CD14-positive monocyte (primary cell): ENCODE measurements around the gene FARP1. TPM values are rescaled to one million over a fixed set of nuclear protein-coding genes. Genes with fewer than 3 reads are reported as not detected.

Experiments
- DNase-seq, 3 donors: peaks; one replicate each; pipeline ENCODE4 v3.0.0-alpha.2; 2011 to 2022
- H2AFZ ChIP-seq: 2 replicates; pipeline ENCODE4 v1.6.0; 2012; ENCODE audit warnings: mild to moderate bottlenecking, low read depth, low read length, inconsistent platforms; ENCODE audit not compliant: insufficient read depth, poor library complexity, severe bottlenecking
- H3K27ac ChIP-seq, 2 donors: 1 replicate in 1 of 2; 2 replicates in 1 of 2; pipeline ENCODE4 v1.5.1; 2012 to 2013; ENCODE audit warnings: low read length in 2 of 2, control low read depth in 1 of 2, inconsistent platforms in 1 of 2, low read depth in 1 of 2, mild to moderate bottlenecking in 1 of 2
- H3K27me3 ChIP-seq, 2 donors: one replicate each; pipeline versions ENCODE4 v1.6.0 to v1.6.1; 2011 to 2013; ENCODE audit warnings: low read length in 2 of 2; ENCODE audit not compliant: control insufficient read depth in 2 of 2, insufficient read depth in 2 of 2
- H3K36me3 ChIP-seq, 2 donors: replicated peaks in 1 of 2; 1 replicate in 1 of 2; 2 replicates in 1 of 2; pipeline versions ENCODE4 v1.5.1 to v1.6.1; 2012 to 2013; ENCODE audit warnings: low read length in 2 of 2, control low read depth in 1 of 2, inconsistent platforms in 1 of 2, mild to moderate bottlenecking in 1 of 2; ENCODE audit not compliant: insufficient read depth in 2 of 2, control insufficient read depth in 1 of 2
- H3K4me1 ChIP-seq, 2 donors: 1 replicate in 1 of 2; 2 replicates in 1 of 2; pipeline versions ENCODE4 v1.5.1 to v1.6.1; 2012 to 2013; ENCODE audit warnings: low read length in 2 of 2, control low read depth in 1 of 2, inconsistent platforms in 1 of 2, mild to moderate bottlenecking in 1 of 2, moderate library complexity in 1 of 2; ENCODE audit not compliant: insufficient read depth in 2 of 2, control insufficient read depth in 1 of 2
- H3K4me2 ChIP-seq: replicated peaks from 2 replicates; pipeline ENCODE3; 2012; ENCODE audit warnings: low read length, moderate library complexity, mild to moderate bottlenecking; ENCODE audit not compliant: poor library complexity, severe bottlenecking; ENCODE audit errors: extremely low read depth
- H3K4me3 ChIP-seq, 3 experiments: fragments of 200-600 bp in 1 of 3; sonication (generic) in 1 of 3; replicated peaks in 1 of 3; 1 replicate in 2 of 3; 2 replicates in 1 of 3; pipeline ENCODE4 v1.5.1; 2011 to 2013; ENCODE audit warnings: low read length in 3 of 3, mild to moderate bottlenecking in 3 of 3, control low read depth in 2 of 3, low read depth in 2 of 3, inconsistent platforms in 1 of 3, moderate library complexity in 1 of 3
- H3K79me2 ChIP-seq: 2 replicates; pipeline ENCODE4 v1.6.0; 2012; ENCODE audit warnings: mild to moderate bottlenecking, control low read depth, inconsistent platforms, low read length, moderate library complexity; ENCODE audit not compliant: insufficient read depth
- H3K9ac ChIP-seq: 2 replicates; pipeline ENCODE4 v1.6.0; 2017; ENCODE audit warnings: low read length, mild to moderate bottlenecking; ENCODE audit not compliant: insufficient read depth, poor library complexity, severe bottlenecking
- H3K9me3 ChIP-seq, 2 donors: replicated peaks in 1 of 2; 1 replicate in 1 of 2; 2 replicates in 1 of 2; pipeline versions ENCODE4 v1.5.1 to v1.6.1; 2012 to 2013; ENCODE audit warnings: low read length in 2 of 2, control low read depth in 1 of 2; ENCODE audit not compliant: control insufficient read depth in 1 of 2, insufficient read depth in 1 of 2
- H4K20me1 ChIP-seq: 2 replicates; pipeline ENCODE4 v1.6.0; 2012; ENCODE audit warnings: mild to moderate bottlenecking, low read length, control low read depth, moderate library complexity; ENCODE audit not compliant: insufficient read depth
- H3K27ac Mint-ChIP-seq, 7 donors: one replicate each; pipeline ENCODE4 v1.8.0; 2020; ENCODE audit warnings: mild to moderate bottlenecking in 7 of 7, mixed read lengths in 7 of 7, moderate library complexity in 6 of 7, inconsistent platforms in 2 of 7
- H3K27me3 Mint-ChIP-seq, 3 donors: one replicate each; pipeline ENCODE4 v1.8.0; 2021 to 2022; ENCODE audit warnings: low read depth in 3 of 3, mild to moderate bottlenecking in 3 of 3, mixed read lengths in 3 of 3, moderate library complexity in 3 of 3, inconsistent platforms in 1 of 3
- H3K36me3 Mint-ChIP-seq, 2 donors: one replicate each; pipeline ENCODE4 v1.8.0; 2020; ENCODE audit warnings: mixed read lengths in 2 of 2, inconsistent platforms in 1 of 2, mild to moderate bottlenecking in 1 of 2
- H3K4me1 Mint-ChIP-seq: one replicate; pipeline ENCODE4 v1.8.0; 2020; ENCODE audit warnings: mild to moderate bottlenecking, mixed read lengths
- H3K4me3 Mint-ChIP-seq, 2 donors: one replicate each; pipeline ENCODE4 v1.8.0; 2020; ENCODE audit warnings: mild to moderate bottlenecking in 2 of 2, mixed read lengths in 2 of 2, moderate library complexity in 1 of 2
- H3K9me3 Mint-ChIP-seq, 7 donors: one replicate each; pipeline ENCODE4 v1.8.0; 2020 to 2022; ENCODE audit warnings: mixed read lengths in 7 of 7, mild to moderate bottlenecking in 6 of 7, moderate library complexity in 6 of 7, inconsistent platforms in 2 of 7
- CTCF ChIP-seq: fragments of 200-600 bp; IDR thresholded peaks from one replicate; pipeline ENCODE4 v1.8.0; 2022; ENCODE audit warnings: antibody characterized with exemption, mild to moderate bottlenecking
- WGBS: methylation state at CpG from one replicate; pipeline ENCODE4 v1.1.5; 2013; ENCODE audit warnings: missing lambda C conversion rate; ENCODE audit not compliant: insufficient coverage; 5-methylcytosine and 5-hydroxymethylcytosine counted together
- intact Hi-C, 2 donors: fragments of 100-400 bp; cut with micrococcal nuclease; formaldehyde crosslinking; loops; one replicate each; pipeline versions ENCODE4 v1.15.0 to v1.15.1; 2023
- polyA plus RNA-seq, 3 donors: library from polyadenylated mRNA; depleted of rRNA in 1 of 3; unstranded in 2 of 3; stranded (reverse) in 1 of 3; fragments of 300-500 nt in 2 of 3; fragments of >200 nt in 1 of 3; fragmentation: Illumina TruSeq in 2 of 3; gene quantifications; 1 replicate in 2 of 3; 2 replicates in 1 of 3; pipeline ENCODE4 v1.2.3, GENCODE V29; 2012 to 2021

FARP1 gene
- polyA plus RNA-seq, 3 donors: 0.01 to 0.16 (median 0.12) TPM

- H2AFZ ChIP-seq: no peak overlapping the region
- Mint-ChIP-seq H3K4me3 (no peak overlapping the region), H3K27me3 (peaks cover 0 to 2% (median 1%) of the 10 kb centered on the region in 3 donors), H3K4me1 (peaks cover 12% of the 10 kb centered on the region), H3K27ac (peak overlapping the region in 1 of 7 donors; percentile 33), H3K9me3 (peaks cover 0 to 19% (median 11%) of the 10 kb centered on the region in 7 donors), H3K36me3 (no peaks in the 10 kb centered on the region)
- 100% methylated on average over 2 of the region's 7 CpGs for WGBS
- H3K4me3 ChIP-seq: no peak overlapping the region
- no peak for TF ChIP-seq CTCF
- peaks cover 0 to 12% of the 10 kb centered on the region in 2 donors for H3K9me3 ChIP-seq
- no peaks in the 10 kb centered on the region for H3K27me3 ChIP-seq
- no peak overlapping the region for H3K4me2 ChIP-seq
- intact Hi-C loops: no loop called here
- no peaks in the 10 kb centered on the region for H3K36me3 ChIP-seq
- DNase-seq: no peak
- no peak overlapping the region for H3K27ac ChIP-seq
- H3K79me2 ChIP-seq: no peaks in the 10 kb centered on the region
- H3K9ac ChIP-seq: no peak overlapping the region
- peaks cover 3 to 14% of the 10 kb centered on the region in 2 donors for H3K4me1 ChIP-seq
- H4K20me1 ChIP-seq: no peaks in the 10 kb centered on the region
These were observed 270.9 kb downstream of the FARP1 start for GRCh38 chr13:98413796-98414195.

- H3K9me3 ChIP-seq: peaks cover 0 to 12% of the 10 kb centered on the region in 2 donors
- H2AFZ ChIP-seq: no peak overlapping the region
- Mint-ChIP-seq H3K4me3 (no peak overlapping the region), H3K27me3 (peaks cover 0 to 3% (median 2%) of the 10 kb centered on the region in 3 donors), H3K4me1 (peaks cover 12% of the 10 kb centered on the region), H3K27ac (no peak overlapping the region), H3K36me3 (no peaks in the 10 kb centered on the region), H3K9me3 (peaks cover 0 to 19% (median 11%) of the 10 kb centered on the region in 7 donors)
- no peak overlapping the region for H3K9ac ChIP-seq
- H3K79me2 ChIP-seq: no peaks in the 10 kb centered on the region
- TF ChIP-seq CTCF: no peak
- no peaks in the 10 kb centered on the region for H3K36me3 ChIP-seq
- no peak for DNase-seq
- no peaks in the 10 kb centered on the region for H3K27me3 ChIP-seq
- 91% methylated on average over 17 of the region's 18 CpGs for WGBS
- H3K27ac ChIP-seq: no peak overlapping the region
- H3K4me3 ChIP-seq: no peak overlapping the region
- H3K4me1 ChIP-seq: peaks cover 3 to 14% of the 10 kb centered on the region in 2 donors
- intact Hi-C loops: no loop called here
- no peaks in the 10 kb centered on the region for H4K20me1 ChIP-seq
- no peak overlapping the region for H3K4me2 ChIP-seq
These were observed 272.6 kb downstream of the FARP1 start for GRCh38 chr13:98415326-98416070.
